GM19025 (cell line): Measurements from ENCODE around the gene DUSP7.

Experiments used
- ATAC-seq: cut with Tn5 transposase; IDR thresholded peaks from one replicate; pipeline ENCODE4 v1.9.1; 2021; ENCODE audit warnings: mild to moderate bottlenecking, low read depth, moderate library complexity; ENCODE audit not compliant: unreplicated experiment

The DUSP7 gene

DNA sequence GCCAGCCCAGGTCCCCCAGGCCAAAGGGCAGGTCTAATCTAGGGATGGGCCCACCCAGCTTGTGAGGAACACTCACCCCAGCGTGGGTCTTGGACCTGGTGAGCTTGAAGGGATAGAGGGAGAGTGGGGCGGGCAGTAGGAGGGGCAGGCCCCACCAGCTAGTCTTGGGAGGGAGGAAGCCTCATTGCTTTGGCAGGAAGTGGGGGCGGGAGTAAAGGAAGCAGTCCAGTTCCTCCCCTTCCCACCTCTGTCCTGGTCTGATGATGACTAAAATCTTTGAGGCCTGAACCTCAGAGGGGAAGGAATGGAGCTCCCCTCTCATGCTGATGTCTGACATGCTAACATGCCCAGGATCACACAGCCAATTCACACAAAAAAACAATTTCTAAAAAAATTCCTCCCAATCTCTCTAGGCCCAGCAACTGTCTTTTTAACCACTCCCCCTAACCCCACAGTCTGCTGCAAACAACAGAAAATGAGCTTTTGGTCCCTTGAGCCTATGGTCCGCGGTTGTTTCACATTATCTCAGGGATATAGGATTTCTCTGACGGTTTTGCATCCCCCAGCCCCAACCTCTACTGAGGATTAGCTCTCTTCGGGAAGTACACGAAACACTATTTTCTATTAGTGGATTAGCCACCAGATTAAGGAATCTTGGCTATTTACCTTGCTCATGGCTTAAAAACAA is 30.7 kb upstream of the DUSP7 start:
- ATAC-seq, result no peak

DNA sequence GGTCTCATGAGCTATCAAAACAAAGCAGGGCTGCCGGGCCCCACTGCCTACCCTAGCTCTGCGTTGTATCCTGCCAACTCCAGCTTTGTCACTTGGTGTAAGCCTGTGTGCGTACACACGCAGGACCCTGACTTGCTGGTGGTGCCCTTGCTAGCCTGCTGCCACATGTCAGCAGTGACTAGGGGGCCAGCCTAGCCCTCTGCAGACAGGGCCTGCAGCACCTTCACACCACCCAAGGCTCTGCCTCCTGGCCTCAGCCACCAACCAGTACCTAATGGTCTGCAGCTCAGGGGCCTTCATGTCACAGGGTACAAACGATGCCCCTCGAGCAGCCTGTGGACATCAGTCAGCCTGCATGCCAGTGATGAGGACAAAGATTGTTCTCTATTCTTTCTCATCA is 30.1 kb upstream of the DUSP7 start:
- ATAC-seq, result no peak

DNA sequence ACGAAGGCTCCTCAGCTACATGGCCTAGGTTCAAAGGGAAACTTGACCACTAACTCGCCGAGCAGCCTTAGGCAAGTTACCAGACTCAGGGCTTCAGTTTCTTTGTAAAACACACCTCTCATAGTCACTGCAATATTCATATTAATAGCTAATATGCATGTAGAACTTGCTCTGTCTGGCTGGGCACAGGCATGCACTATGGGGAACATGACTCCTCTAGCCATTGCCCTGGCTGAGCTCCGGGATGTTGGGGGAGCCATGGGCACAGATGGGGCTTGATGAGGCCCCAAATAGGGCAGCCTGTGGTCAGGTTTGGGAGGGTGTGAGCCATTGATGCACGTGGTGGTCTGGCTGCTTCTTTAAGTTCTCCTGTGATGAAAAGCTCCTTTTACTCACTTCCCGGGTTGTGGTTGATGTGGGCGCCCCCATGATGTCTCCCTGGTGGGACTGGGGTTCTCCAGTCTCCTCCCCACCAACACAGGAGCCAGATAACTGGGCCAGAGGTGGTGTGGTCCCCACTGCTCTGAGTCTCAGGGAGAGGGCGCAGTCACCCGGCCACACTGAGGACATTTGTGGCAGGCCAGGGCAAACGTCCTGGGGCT is 29.4 kb upstream of the DUSP7 start:
- ATAC-seq, result no peak

DNA sequence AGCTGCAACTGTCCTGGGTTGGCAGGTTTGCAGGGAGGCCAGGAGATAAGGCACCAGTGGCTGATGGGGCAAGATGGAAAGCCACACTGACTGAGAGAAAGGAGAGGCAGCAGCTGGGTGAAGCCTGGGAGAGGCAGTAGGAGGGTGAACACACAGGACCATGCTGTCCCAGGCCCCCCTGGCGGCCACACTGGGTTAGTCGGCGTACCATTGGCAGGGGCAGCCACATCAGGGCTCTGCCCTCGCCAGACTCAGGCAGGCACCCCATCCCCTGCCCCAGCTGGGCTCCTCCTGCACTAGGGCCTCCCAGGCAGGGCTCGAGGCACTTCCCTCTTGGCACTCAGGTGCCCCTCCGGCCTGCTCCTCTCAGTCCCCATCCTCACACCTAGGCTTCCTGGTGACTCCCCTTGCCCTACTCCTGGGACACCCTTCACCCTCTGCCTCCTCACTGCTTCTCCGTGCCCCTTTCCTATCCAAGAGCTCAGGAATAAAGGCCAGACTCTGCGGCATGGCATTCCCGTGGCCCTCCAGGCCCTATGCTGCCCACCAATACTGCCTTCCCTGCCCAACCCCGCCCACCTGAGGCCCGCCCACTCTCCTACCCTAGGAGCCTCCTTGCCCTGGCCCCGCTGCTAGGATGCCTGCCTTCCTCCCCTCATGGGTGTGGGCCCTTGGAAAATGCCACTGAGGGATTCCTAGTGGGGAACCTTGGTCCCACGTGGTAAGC is 28.7 kb upstream of the DUSP7 start:
- no peak for ATAC-seq

DNA sequence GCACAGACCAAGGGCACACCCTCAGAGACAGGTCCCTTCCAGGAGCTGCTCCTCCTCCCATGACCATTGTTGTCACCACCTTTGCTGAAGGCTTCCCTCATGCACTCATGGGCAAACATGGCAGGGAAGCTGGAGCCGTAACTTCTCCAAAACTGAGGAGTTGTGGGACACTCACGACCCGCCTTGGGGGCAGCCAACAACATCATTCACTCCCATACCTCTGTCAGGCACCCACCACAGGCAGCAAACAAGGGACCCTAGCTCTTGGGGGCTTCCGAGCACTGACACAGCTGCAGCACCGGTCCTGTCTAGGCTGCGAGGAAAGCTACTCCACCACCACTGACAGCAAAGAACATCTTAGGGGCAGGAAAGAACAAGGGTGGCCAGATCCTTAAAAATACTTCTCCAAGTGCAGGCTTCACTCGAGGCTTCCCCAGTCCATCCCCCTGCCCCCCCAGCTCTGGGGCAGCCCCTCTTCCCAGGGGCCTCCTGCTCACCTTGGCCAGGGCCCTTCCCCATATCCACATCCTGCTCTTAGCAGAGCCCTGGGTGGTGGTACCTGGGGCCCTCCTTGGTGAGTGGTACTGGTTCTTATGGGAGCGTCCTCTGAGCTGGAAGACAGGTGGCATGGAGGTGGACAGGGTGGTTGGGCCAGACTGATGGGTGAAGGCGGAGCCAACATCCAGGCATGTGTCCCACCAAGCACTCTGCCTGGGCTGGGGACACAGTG is 28.0 kb upstream of the DUSP7 start:
- ATAC-seq, result no peak

DNA sequence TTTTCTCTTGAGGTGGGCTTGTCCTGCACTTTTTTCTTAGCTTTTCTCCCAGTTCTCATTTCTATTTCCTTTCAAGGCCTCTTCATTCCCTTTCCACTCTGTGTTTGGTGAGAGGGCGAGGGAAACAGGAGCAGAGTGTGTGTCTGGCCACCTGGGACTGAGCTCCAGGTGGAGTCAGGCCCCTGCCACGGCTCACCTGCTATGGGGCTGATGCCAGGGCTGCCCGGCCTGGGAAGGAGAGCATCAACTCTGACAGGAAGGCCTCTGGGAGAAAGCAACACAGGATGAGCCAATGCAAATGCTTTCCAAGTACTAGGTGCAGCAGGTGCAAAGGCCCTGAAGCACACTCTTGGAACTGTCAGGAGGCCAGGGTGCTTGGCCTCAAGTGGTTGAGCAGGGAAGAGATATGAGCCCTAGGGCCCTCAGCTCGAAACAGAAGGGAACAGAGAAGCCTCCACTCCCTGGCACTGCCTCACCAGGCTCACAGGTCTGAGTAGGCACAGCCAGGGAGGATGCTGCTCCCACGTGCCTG is 27.3 kb upstream of the DUSP7 start:
- ATAC-seq, result no peak

DNA sequence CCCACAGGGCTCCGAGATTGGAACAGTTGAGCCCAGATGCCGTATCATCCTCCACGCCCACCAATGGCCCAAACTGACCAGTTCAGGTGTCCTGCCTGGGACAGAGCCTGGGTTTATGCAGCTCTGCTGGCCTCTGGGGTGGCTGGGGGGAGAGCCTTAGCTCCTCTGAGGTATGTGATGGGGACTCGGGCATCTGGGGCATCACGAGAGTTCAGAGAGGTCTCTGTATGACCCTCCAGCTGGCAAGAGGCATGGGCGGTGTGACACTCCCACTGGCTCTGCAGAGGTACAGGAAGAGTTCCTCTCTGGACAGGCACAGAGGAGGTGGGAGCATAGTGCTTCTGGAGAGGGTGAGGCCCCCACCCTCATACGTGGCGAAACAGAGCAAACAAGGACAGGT is 26.6 kb upstream of the DUSP7 start:
- no peak for ATAC-seq

DNA sequence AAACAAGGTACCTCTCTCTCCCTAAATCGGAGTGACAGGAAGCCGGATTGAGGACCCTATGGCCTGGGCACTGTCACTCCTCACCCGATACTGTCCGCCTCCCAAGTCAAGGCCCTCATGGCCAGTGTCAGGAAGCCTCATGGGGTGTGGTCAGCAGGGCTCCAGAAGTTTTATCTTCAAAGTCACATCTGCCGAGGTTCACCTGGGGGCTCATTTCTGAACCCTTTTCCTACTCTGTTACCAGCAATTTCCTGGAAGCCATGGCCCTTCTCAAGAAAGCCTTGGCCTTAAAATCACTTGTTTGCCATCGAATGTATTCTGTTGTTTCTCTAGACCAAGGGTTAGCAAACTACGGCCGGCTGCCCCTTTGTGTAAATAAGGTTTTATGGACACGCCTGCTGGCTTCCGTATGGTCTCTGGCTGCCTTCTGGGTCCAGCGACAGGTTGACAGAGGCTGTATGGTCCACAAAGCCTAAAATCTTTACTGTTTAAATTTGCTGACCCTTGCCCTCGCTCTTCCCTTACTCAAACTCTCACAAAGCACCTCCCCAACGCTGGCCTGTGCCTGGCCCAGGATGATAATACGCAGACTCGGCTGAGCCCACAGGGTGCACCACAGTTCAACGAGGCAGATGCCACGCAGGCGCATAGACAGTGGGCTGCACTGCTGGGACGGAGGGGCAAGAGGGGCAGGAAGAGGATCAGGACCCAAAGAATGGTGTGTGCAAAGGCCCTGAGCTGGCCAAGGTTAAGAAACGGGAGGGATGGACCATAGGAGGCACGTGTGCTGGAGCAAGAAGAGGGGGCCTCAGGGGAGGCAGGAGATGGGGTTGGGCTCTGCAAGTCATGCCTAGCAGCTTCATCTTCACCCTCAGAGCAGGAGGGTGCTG is 24.7 kb upstream of the DUSP7 start:
- no peak for ATAC-seq

DNA sequence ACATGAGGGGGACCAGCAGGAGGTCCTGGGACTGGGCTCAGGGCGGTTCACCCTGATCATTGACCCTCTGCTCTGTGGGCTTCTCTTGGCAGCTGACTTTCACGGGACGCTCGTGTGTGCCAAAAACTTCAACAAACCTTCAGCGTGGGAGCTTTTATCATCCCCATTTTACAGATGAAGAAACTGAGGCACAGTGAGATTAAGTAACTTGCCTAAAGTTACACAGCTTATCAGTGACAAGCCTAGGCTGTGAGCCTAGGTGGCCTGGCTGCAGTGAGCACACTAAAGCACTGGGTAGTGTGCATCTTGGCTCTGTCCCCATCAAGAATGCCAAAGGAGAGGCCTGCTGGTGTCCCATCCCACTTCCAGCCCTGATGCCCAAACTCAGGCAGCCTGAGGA is 23.6 kb upstream of the DUSP7 start:
- no peak for ATAC-seq

DNA sequence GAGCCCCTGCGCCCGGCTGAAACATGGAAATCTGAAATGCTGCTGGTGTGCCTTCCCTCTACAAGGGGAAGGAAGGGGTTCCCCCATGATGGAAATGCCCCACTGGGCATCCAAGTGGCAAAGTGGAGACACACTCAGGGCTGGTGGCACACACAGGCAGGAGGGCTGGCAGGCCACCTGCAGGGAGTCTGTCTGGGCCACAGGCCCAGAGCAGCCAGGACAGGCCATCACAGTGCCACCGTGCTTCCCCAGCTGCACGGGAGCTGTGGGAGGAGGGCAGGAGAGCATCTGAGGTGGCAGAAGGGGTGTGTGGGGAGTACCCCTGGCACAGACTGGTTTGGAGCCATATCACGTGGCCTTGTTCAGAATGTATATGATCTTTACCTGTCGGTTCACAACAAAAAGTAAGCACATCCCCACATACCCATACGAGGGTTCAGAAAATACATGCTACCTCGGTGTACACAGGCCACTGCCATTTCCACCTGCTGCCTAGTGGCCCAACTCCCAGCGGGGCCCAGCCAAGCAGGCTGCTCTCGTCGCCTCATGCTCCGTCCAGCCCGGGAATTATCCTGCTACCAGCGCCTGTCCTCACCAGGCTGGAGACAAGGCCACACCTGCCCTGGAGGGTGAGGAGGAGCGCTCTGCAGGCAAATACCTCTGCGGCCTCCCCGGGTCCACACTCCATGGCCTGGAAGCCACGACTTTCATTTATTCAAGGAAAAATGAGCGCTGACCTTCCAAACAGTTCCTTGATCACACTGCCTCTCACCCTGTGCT is 22.6 kb upstream of the DUSP7 start:
- no peak for ATAC-seq

DNA sequence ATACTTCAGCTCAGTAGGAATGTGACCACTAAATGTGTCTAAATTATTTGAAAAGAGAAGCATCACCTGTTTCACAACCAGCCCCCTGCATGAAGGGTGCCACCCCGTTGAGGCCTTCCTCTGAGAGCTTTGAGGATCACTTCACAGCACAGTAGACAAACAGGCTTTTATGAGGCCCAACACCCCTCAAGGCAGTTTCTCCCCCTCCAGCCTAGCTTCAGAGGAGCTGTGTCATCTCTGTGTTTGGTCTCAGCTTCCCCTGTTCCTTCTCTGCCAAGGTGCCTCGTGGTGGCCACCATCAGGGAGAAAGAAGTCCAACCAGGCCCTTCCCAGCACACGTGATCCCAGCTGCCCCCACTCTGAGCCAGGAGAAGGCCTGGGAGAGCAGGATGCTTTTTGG is 21.6 kb upstream of the DUSP7 start:
- no peak for ATAC-seq

DNA sequence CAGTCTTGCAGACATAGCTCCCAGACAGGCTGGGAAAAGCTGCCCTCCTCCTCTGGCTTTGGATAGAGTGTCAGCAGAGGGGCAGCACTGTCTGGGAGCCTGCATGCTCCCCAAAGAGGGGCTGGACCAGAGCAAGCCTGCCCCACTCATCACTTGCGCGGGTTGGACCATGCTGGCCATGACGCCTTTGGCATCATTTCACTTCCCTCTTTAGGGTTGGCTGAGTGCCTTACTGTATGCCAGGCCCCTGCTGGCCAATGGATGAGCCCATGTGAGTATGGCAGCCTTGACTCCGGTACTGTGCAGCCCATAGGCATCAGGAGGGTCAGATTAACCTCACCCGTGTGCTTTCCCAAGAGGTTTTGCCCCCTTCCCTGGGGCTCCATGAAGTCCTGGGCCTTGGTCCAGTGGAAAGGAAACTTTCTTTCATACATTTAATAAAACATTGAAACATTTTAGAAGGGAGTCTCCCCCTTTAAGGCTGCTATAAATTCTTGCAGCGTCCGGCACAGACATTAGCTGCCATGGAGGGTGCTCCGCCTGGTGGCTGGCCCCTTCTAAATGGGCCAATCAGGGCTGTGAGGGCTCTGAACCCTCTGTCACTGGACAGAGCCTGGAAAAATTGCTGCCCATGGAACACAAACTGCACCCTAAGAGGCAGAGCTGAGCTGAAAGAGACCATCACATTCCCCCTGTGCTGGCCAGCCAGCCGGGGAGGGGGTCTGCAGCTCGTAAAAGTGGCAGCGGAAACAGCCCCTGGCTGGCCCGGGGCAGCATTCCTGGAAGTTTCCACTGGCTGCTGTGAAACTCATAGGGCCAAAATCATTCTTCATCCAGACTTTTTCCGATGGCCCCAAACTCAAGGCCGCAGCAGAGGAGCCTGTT is 20.8 kb upstream of the DUSP7 start:
- ATAC-seq, result no peak

DNA sequence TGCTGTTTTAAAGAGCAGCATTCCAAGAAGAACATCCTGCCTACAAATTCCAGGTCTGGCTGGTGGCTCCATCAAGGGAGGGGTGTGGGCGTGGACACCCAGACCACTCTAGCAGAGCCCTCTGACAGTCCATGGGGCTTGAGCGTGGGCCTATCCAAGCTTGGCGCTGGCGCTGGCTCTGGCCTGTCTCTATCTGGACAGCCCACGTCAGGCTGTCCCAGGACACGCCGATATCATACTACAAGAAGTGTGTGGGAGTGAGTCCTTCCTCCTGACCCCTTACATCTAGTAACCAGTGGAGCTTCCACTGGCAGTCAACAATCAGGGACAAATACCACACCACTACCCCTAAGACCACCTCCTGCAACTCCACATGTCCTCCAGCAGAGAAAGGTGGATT is 17.1 kb upstream of the DUSP7 start:
- ATAC-seq, result no peak

DNA sequence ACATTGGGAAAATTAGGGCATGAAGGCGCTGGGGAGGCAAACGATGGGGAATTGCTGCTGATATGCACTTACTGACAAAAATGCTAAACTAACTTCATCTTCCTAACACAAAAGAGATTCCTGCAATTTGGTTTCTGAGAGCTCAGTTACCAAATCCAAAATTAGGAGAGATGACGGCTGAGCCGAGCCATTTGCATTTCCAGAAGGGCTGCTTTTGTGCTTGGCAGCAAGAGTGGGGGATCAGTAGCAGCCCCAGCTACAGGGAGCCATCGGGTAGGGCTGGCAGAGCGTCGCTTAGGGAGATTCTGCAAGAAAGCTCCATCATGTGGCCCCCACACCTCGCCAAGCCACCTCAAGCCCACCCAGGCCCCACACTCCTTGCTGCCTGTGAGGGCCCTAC is 16.1 kb upstream of the DUSP7 start:
- ATAC-seq, result no peak

DNA sequence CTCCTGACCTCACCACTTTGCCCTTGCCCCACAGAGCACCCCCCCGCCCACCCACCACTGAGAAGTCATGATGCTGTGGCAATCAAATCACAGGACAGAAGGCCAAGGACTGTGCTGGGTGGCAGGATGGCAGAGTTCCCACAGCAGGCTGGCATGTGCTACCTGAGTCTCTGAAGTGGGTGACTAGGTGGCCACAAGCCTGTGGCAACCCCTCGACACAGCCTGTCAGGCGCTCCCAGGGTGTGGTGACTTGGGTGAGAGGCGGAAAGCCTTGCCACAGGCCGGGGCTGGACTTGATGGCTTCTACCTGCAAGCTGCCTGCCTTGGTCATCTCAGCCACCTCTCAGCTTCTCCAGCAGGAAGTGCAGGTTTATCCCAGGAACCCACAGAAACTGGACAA is 15.6 kb upstream of the DUSP7 start:
- ATAC-seq, result no peak

DNA sequence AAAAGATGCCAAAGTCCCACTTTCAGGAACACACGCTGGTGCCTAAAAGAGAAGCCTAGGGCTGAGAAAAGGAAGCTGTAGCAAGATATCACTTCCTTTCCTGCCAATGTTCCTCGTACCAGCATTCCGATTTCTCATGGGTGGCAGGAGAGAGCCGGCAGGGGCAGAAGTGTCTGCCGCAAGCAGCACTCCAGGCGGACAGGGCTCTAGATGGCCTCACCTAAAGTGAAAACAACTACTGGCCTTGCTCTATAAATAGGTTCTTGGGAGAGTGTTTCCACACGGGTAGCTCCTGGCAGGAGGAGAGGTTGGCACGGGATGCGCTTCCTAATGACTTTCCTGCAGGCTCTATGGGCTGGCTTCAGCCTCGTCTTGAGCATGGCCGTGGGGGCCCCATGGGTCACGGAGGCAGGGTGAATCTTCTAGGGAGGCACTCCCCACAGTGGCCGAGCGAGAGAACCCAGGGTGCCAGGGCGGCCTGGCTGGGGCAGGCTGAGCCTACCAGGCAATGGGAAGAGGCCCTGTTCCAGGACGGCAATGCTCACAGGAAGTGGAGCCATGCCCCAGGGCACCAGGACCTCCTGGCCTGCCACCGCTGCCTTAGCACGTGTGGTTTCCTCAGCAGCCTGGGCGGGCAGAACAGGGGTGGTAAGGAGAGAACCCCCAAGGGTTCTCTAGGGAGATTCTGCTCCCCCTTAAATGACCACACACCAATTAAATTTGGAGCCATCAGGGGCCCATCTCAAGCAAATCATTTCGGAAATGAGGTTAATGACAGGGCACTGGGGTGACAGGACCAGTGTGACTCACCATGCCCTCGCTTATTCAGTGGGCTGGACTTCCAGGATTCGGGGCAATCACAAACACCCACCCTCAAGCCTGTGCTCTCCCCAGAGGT is 14.6 kb upstream of the DUSP7 start:
- no peak for ATAC-seq

DNA sequence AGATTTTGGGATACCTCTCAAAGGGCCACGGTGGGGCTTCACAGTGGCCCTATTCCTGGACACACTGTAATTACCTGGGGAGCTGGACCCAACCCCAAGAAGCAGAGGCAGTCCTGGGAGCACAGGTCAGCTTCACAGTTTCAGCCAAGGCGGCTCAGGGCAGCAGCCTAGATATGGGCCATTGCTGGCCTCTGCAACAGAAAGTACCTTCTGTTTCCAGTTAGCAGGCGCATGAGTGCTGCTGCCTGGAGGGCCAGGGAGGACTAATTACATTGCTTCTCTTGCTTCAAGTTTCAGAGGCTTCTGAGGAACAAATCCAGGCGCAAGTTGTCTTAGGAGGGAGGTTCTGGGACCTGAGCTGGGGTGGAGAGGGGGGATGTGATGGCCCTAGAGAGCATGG is 13.5 kb upstream of the DUSP7 start:
- no peak for ATAC-seq
